Right lobe of liver (tissue), 6 donors: ENCODE data around the gene MMP10. TPM values are rescaled to one million over a fixed set of nuclear protein-coding genes. Genes with fewer than 3 reads are reported as not detected.
A peak's percentile ranks its signal among the peaks of the same experiment; 100 is the strongest.

ENCODE experiments used
- ATAC-seq, 4 donors: fragments of 200-7000 bp; cut with Tn5 transposase; one replicate each; pipeline ENCODE4 v1.9.1; 2020; ENCODE audit warnings: mild to moderate bottlenecking in 4 of 4, moderate library complexity in 4 of 4
- DNase-seq, 3 donors: peaks; one replicate each; pipeline ENCODE4 v3.0.0-alpha.2; 2020
- H3K27ac ChIP-seq, 3 donors: fragments of 200-600 bp; one replicate each; pipeline ENCODE4 v1.8.0; 2022
- H3K27me3 ChIP-seq, 2 donors: fragments of 200-600 bp; one replicate each; pipeline ENCODE4 v1.8.0; 2022
- H3K36me3 ChIP-seq, 4 donors: fragments of 200-600 bp; sonication (generic) in 1 of 4; one replicate each; pipeline versions ENCODE4 v1.5.1 to v1.8.0; 2017 to 2022; ENCODE audit warnings: control low read depth in 1 of 4
- H3K4me1 ChIP-seq, 4 donors: fragments of 200-600 bp; sonication (generic) in 1 of 4; one replicate each; pipeline versions ENCODE4 v1.5.1 to v1.8.0; 2017 to 2022; ENCODE audit warnings: control low read depth in 1 of 4
- H3K4me3 ChIP-seq, 3 donors: fragments of 200-600 bp; one replicate each; pipeline ENCODE4 v1.8.0; 2022
- H3K9me3 ChIP-seq, 4 donors: fragments of 200-600 bp; sonication (generic) in 1 of 4; one replicate each; pipeline versions ENCODE4 v1.5.1 to v1.8.0; 2017 to 2022; ENCODE audit warnings: control low read depth in 1 of 4
- POLR2A ChIP-seq: fragments of 450-650 bp; IDR thresholded peaks from one replicate; pipeline ENCODE4 v1.6.1; 2017; ENCODE audit warnings: antibody characterized with exemption, mild to moderate bottlenecking
- WGBS: methylation state at CpG from one replicate; pipeline ENCODE4 v1.1.6; 2018; ENCODE audit warnings: low coverage, low lambda C conversion rate; ENCODE audit not compliant: insufficient coverage; ENCODE audit errors: missing lambda C conversion rate; 5-methylcytosine and 5-hydroxymethylcytosine counted together
- intact Hi-C, 2 donors: fragments of 100-400 bp; cut with DNase I; formaldehyde crosslinking; loops; one replicate each; pipeline versions ENCODE4 v1.11.2 to v1.14.1; 2022
- total RNA-seq, 6 experiments: library from RNA; depleted of rRNA in 2 of 6; stranded (reverse); fragments of >200 nt in 2 of 6; fragmentation: NEBNext Ultra II Directional in 3 of 6; extraction: Animal tissue kit (Norgen Biotek cat#: 25700) in 3 of 6; gene quantifications; one replicate each; pipeline versions ENCODE4 v1.1.0 to v1.2.4, GENCODE V29; 2016 to 2023
- TF ChIP-seq, protein P1 (sequence below), 4 donors: fragments of 200-600 bp in 3 of 4; fragments of 450-650 bp in 1 of 4; IDR thresholded peaks; one replicate each; pipeline versions ENCODE4 v1.5.1 to v1.8.0; 2016 to 2022; ENCODE audit warnings: antibody characterized with exemption in 4 of 4, mild to moderate bottlenecking in 2 of 4
- donor health status: DM: no; HTN: yes; CAD: no.
- donor health status: DM: no; HTN: no; CAD: no.
- donor health status: DM: no; HTN: no; CAD: no.
- donor health status: DM: no; HTN: yes; CAD: no.
- donor health status: DM: no; HTN: yes; CAD: no.

Gene MMP10
- total RNA-seq, 6 experiments from 2014 or later = 0.35 TPM; not detected in 5

DNA sequence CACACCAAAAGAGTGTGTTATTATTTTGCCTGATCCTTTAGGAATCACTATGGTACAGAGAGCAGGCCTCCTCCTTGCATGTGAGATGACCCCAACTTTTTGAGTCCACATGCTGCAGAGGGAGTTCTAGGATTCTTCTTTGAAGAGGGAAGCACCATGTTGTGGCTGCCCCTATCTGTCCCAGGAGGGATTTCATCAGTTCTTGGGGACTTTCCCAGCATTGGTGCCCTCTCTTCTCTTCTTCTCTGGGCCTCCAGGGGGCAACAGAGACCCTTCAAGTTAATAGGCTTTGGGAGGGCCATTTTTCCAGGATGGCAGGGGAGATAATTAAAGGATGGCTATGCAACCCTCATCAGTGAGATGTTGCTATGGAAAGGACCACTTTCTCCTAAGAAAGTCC is 14.0 kb upstream of the MMP10 start:
- H3K9me3 ChIP-seq = no peaks in the 10 kb centered on the region
- H3K36me3 ChIP-seq = no peaks in the 10 kb centered on the region
- H3K4me1 ChIP-seq = no peaks in the 10 kb centered on the region
- intact Hi-C loops = no loop called here
- H3K4me3 ChIP-seq = no peak overlapping the region
- TF ChIP-seq POLR2A = no peak
- TF ChIP-seq, protein P1, sequence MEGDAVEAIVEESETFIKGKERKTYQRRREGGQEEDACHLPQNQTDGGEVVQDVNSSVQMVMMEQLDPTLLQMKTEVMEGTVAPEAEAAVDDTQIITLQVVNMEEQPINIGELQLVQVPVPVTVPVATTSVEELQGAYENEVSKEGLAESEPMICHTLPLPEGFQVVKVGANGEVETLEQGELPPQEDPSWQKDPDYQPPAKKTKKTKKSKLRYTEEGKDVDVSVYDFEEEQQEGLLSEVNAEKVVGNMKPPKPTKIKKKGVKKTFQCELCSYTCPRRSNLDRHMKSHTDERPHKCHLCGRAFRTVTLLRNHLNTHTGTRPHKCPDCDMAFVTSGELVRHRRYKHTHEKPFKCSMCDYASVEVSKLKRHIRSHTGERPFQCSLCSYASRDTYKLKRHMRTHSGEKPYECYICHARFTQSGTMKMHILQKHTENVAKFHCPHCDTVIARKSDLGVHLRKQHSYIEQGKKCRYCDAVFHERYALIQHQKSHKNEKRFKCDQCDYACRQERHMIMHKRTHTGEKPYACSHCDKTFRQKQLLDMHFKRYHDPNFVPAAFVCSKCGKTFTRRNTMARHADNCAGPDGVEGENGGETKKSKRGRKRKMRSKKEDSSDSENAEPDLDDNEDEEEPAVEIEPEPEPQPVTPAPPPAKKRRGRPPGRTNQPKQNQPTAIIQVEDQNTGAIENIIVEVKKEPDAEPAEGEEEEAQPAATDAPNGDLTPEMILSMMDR (IDR thresholded peaks at IDR 0.05) = peak in 1 of 4 donors; percentile 12
- no peaks in the 10 kb centered on the region for H3K27me3 ChIP-seq
- H3K27ac ChIP-seq = no peak overlapping the region
- DNase-seq = no peak
- no peak for ATAC-seq

DNA sequence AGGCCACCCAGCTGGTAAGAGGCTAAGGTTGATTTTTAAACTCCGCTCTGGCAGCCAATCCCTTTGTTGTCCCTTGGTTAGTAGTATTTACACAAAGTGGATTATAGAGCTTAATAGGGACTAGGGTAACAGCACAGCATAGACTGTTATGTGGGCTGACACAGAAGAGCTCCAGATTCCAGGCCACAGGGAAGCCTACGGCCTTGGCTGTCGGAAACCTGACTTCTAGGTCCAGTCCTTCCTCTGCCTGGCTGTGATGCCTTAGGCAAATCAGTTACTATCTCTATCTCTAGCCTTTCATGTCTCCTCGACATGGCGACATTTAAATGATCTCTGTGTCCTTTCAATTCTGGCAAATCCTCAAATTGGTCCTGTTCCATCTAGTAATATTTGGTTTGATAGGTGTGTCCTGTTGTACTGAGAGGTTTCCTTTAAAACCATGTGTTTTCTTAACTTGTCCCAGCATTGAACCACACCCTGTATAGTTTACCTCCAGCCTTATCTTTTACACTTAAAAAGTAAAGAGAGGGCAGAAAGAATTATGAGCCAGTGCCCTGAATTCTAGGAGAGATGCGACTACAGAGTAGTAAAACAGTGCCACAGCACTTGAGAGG is 13.4 kb upstream of the MMP10 start:
- no peaks in the 10 kb centered on the region for H3K9me3 ChIP-seq
- no peaks in the 10 kb centered on the region for H3K27me3 ChIP-seq
- TF ChIP-seq, protein P1 (IDR thresholded peaks at IDR 0.05) = no peak
- TF ChIP-seq POLR2A = no peak
- DNase-seq (no peak), ATAC-seq (no peak)
- no peak overlapping the region for H3K27ac ChIP-seq
- intact Hi-C loops = no loop called here
- H3K36me3 ChIP-seq = no peaks in the 10 kb centered on the region
- no peak overlapping the region for H3K4me3 ChIP-seq
- 64% methylated on average over 6 of the region's 6 CpGs for WGBS
- no peaks in the 10 kb centered on the region for H3K4me1 ChIP-seq

DNA sequence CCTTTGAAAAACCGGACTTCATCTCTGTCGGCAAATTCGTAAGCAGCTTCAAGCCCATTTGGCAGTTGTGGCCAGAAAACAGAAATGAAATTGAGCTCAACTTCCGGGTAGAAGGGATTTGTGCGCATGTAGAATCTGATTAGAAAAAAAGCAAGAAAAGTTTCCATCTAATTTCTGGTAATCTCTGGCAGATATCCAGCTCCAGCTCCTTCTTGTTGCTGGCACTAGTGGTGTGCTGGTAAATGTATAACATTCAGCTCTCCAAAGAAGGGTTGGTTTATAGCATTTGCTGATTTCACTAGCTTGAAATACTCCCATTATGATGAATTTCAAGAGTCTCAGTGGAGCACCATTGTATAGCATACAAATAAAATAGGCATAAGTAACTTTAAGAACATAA is 12.2 kb upstream of the MMP10 start:
- intact Hi-C loops = no loop called here

DNA sequence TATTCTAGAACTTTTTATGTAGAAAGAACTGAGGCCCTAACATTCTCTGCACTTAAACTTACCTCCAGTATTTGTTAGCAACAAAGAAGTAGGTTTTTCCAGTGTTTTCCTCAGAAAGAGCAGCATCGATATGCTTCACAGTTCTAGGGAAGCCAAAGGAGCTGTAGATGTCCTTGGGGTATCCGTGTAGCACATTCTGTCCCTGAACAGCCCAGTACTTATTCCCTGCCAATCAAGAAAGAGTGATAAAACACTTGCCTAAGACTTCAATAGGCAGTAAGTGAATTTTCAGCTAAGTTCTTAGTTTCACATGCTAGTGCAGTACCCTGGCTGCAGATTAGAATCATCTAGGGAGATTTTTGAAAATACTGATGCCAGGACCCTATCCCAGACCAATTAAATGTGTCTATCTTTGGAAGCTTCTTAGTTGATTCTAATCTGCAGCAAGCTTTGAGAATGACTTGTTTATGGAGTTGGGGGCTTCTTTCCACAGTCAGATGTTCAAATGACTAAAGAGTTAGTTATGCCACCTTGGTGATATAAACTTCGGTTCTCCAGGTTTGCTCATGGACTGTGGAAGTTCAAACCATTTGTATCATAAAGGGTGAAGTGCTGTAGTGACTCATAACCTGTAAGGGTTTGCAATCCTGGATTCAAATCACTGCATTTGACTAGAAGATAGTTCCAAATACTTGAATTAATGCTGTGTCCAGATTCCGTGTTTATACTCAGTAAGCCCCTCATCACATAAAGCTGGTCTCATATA is 11.0 kb upstream of the MMP10 start:
- intact Hi-C loops = no loop called here
- H3K4me3 ChIP-seq = no peak overlapping the region
- H3K36me3 ChIP-seq = no peaks in the 10 kb centered on the region
- H3K9me3 ChIP-seq = no peaks in the 10 kb centered on the region
- no peak for ATAC-seq
- no peak for DNase-seq
- no peak overlapping the region for H3K27ac ChIP-seq
- TF ChIP-seq, protein P1 (IDR thresholded peaks at IDR 0.05) = no peak
- TF ChIP-seq POLR2A = no peak
- no peaks in the 10 kb centered on the region for H3K27me3 ChIP-seq
- WGBS = 61% methylated on average over 4 of the region's 4 CpGs
- no peaks in the 10 kb centered on the region for H3K4me1 ChIP-seq

More for the DNA sequence above, 12.2 kb upstream of the MMP10 start:
- H3K27me3 ChIP-seq = no peaks in the 10 kb centered on the region
- H3K4me3 ChIP-seq = no peak overlapping the region
- no peak for ATAC-seq
- H3K4me1 ChIP-seq = no peaks in the 10 kb centered on the region
- TF ChIP-seq POLR2A = no peak
- TF ChIP-seq, protein P1 (IDR thresholded peaks at IDR 0.05) = no peak
- WGBS = 71% methylated on average over 5 of the region's 5 CpGs
- no peak for DNase-seq
- no peak overlapping the region for H3K27ac ChIP-seq
- H3K9me3 ChIP-seq = no peaks in the 10 kb centered on the region
- no peaks in the 10 kb centered on the region for H3K36me3 ChIP-seq
